NCI-H226 (cell line): ENCODE results near the gene GAB2.
"Not testable (repeated sequence)": the region's sequence is repeated elsewhere in the genome, so short reads cannot be mapped to it uniquely, and the experiment has no call there.

Experiments used
- DNase-seq: peaks from one replicate; pipeline ENCODE4 v3.0.0-alpha.2; 2015

Gene GAB2, protein sequence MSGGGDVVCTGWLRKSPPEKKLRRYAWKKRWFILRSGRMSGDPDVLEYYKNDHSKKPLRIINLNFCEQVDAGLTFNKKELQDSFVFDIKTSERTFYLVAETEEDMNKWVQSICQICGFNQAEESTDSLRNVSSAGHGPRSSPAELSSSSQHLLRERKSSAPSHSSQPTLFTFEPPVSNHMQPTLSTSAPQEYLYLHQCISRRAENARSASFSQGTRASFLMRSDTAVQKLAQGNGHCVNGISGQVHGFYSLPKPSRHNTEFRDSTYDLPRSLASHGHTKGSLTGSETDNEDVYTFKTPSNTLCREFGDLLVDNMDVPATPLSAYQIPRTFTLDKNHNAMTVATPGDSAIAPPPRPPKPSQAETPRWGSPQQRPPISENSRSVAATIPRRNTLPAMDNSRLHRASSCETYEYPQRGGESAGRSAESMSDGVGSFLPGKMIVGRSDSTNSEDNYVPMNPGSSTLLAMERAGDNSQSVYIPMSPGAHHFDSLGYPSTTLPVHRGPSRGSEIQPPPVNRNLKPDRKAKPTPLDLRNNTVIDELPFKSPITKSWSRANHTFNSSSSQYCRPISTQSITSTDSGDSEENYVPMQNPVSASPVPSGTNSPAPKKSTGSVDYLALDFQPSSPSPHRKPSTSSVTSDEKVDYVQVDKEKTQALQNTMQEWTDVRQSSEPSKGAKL

DNA sequence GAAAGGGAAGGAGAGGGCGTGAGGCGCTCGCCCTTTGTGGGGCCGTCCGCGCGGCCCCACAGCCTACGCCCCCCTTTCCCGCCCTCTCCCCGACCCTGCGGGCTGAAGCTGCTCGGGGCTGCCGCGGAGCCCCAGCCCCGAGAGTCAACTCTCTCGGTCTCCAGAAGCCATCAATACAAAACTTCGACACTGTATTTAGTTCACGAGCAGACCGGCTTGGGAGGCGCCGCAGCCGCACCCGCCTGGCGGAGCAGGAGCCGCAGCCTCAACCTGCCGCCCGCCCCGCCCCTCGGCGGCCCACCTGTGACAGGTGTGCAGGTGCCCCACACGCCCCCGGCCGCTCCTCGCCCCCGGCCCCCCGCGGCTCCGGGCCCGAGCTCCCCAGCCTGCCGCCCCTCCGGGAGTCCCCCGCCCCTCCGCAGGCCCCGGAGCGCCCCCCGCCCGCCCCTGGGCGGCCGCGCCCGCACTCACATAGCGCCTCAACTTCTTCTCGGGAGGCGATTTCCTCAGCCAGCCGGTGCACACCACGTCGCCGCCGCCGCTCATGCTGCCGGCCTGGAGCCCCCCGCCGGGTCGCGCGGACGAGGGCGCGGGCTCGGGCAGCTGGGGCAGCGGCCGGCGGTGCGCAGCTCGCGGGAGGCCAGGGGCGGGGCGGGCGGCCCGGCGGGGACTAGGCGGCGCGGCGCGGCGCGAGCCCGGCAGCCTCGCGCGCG lies at the start of gene GAB2:
Gene GAB2 (minus strand): TSS at position 646 of the 713 bp plus-strand sequence. CDS start 100 bp downstream, at position 546.
- DNase-seq, result no peak

DNA sequence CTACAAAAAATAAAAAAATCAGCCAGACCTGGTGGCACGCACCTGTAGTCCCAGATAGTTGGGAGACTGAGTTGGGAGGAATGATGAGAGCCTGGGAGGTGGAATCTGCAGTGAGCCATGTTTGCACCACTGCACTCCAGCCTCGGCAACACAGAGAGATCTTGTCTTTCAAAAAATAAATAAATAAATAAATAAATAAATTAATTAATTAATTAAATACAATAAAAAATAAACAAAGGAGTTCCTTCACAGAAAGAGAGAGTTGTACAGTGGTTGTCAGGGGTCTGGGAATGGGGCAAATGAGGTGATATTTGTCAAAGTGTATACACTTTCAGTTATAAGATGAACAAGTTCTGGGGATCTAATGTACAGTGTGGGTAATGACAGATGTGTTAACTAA lies 49.8 kb upstream of the GAB2 start:
- no peak for DNase-seq

DNA sequence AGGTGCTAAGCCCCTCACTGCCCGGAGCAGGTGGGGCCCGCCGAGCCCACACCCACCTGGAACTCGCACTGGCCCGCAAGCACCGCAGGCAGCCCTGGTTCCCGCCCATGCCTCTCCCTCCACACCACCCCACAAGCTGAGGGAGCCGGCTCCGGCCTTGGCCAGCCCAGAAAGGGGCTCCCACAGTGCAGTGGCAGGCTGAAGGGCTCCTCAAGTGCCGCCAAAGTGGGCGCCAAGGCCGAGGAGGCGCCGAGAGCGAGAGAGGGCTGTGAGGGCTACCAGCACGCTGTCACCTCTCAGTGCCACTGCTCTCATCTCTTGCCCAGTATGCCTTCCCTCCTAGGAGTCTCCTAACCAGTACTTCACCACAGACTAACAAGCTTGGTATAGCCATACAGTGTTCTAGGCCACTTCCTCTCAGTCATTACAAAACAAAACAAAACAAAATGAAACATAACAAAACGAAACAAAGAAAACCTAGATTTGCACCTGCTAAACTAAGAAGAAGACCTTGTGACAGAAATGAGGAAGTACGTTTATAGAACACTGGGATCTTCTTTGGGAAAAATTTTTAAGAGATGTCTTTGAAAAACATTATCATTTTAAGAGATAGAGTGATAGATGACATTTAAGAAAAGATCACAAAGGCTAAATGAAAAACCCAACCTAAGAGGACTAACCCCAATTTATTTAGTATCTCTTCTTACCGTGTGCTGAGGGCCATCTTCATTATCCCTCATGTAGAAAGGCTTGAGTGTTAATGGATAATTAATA lies 47.7 kb upstream of the GAB2 start:
- DNase-seq, result no peak

DNA sequence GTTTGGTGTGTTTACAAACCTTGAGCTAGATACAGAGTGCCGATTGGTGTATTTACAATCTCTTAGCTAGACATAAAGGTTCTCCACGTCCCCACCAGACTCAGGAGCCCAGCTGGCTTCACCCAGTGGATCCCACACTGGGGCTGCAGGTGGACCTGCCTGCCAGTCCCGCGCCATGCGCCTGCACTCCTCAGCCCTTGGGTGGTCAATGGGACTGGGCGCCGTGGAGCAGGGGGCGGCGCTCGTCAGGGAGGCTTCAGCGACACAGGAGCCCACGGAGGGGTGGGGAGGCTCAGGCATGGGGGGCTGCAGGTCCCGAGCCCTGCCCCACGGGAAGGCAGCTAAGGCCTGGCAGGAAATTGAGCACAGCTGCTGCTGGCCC lies 47.2 kb upstream of the GAB2 start:
- not testable (repeated sequence) for DNase-seq

DNA sequence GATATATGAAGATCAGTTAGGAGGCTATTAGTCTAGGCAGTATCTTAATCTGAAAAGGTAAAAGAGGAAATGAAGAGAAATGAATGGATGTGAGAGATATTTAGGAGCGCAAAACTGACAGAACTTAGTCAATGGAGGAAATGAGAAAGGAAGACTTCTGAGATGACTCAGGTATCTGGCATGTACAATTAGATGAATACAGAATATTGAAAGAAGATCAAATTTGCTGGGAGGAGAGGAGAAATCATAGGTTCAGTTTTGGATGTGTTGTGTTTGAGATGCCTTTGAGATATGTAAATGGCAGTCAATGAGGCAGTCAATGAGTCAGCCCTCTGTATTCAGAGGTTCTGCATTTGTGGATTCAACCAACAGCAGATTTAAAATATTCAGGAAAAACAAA lies 42.9 kb upstream of the GAB2 start:
- peak; percentile 10 for DNase-seq

DNA sequence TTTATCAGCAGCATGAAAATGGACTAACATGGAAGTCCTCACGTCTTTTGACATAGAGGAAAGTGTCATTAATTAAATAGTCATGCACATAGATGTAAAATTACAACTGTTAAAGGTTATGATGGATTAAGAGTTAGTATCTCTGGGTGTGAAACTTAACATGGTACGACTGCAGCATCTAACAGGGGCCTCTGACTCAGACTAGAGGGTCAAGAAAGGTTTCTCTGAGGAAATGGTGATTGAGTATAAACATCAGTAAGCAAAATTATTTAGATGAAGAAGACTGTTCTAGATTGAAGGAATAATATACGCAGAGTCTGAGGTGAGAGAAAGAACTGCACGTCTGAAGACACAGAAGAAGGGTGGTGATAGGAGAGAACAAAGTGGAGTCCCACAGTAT lies 42.1 kb upstream of the GAB2 start:
- DNase-seq, result no peak

DNA sequence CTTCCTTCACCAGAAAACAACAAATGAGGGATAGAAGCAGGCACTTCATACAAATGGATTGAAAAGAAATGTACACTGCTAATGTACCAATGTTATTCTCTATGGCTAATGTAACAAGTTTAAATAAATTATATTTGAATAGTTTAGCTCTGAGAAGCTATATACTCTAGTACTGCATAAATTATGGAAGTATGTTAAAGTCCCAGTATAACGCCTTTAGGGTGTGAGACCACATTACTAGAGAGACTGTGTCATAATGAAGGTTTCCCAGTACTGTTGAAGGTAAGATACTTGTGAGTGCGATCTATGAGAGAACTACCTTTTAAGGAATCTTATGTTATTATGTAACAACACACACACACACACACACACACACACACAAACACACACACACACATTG lies 39.8 kb upstream of the GAB2 start:
- no peak for DNase-seq

DNA sequence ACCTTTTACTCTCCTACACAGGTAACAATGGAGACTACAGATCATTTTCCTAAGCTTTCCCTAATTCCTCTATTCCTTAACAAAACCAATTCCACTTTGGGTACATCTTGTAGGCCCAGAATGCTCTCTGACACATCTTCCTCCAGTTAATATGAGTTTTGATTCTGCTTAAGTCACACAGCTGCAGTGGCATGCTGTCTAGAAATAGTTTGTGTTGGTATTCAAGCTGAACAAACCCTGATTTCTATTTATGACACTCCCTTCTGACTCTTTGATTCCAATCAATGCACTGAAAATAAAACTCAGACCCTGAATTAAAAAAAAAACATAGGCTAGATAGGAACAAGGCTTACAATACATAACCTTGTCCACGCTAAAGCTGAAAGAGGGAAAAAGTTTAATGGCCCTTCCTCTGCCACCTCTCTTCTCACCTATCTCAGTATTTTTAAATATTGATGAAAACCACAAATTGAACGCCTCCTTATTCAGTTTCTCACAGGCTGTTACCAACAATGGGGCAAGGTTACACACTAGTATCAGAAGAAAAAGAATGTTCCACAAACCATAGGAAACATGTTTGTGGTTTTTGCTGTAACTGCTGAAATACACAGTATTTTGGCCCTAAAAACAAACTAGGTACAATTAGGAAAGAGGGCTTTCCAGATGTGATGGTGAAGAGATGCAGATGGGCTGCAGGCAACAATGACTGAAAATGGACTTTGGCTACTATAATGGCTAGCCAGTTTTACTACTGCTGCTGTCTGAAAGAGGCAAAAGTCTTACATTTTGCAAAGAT lies 35.7 kb upstream of the GAB2 start:
- no peak for DNase-seq

DNA sequence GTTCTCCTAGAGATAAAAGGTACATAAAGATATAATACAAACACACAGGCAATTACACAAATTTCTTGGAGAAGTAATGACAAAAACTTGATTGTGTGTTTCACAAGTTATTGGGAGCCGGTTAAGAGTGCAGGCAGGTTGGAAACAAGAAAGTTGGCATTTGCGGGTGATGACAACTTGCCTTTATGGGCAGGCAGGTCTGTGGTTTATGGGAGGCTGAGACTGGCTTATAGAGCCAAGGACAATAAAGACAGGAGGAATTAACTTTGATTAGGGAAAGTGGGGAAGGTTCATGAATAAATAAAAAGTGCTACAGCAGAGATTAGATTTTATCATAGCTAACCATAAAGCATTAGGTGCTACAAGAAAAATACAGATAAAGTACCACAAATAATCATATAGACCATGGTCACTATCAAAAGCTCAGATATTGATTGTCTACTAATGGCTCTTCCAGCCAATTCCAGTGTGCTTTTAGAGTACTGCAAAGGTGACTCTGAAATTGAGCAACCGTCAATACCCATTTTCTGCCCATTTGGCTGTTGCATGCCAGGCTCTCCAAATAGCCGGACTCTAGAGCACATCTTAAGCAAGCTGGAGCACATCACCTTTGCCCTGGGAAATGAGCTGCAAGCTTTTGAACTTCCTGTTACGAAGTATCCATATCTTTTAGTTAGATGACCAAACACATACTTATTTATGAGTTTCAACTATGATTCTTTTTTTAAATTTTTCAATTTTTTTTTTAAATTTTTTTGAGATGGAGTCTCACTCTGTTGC lies 33.9 kb upstream of the GAB2 start:
- DNase-seq, result no peak

DNA sequence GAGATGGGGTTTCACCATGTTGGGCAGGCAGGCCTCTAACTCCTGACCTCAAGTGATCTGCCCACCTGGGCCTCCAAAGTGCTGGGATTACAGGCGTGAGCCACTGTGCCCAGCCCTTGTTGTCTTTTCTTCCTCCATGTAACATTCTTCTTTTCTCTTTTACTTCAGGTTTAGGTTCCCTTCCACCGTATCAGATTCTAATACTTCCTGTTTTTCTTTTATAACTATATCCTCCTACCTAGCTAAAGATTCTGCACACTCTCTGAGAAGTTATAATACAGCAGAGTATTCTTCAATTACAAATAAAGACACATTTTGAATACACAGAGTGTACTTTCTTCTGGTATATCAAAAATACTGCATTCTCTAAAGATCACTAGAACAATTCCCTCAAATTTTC lies 33.2 kb upstream of the GAB2 start:
- DNase-seq, result no peak

DNA sequence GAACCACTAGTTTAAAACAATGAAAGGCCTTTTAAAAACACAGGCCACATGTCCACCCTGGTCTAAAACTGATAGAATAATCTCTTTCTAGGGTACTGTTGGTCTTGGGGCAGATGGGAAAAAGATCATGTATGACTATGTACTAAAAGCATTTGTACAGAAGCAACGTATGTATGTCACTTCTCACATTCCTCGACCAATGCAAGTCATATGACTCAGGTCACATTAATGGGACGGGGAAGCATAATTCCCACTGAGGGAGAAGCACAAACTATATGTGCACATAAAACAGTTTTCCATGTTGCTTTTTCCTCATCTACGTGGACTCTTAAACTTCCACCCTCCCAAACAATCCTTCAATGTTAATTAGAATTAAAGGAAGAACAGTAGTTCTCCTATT lies 32.2 kb upstream of the GAB2 start:
- no peak for DNase-seq

DNA sequence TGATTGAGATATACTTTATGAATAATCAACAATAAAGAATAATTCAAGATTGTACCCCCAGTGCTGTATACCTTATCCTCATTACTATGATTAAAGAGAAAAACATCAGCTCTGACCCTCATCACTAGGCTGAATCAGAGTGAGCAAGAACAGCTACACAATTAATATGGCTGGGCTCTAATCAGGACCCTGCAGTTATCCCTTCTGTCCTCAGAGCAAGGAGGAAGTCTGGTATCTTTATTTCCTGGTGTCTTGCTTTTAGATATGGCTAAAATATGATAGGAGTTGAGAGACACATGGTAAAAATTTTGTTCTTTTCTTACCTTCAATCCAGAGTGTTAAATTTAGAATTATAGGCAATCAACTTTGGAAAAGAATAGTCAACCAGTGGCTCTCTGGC lies 28.6 kb upstream of the GAB2 start:
- DNase-seq, result no peak

DNA sequence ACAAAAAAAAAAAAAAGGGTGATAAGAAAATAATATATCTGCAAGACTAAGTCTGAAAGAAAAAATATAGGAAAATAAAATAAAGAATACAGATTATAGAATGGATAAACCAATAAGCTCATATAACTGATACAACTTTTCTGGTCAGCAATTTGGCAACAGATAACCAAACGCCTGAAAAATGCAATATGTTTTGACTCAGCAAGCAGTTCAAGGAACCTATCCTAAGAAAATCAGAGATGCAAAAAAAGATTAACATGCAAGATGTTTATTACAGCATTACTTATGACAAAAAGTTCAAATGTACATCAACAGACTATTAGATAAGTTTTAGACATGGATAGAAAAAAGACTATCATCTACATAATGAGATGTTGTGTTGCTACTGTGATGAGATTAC lies 27.1 kb upstream of the GAB2 start:
- DNase-seq, result no peak

DNA sequence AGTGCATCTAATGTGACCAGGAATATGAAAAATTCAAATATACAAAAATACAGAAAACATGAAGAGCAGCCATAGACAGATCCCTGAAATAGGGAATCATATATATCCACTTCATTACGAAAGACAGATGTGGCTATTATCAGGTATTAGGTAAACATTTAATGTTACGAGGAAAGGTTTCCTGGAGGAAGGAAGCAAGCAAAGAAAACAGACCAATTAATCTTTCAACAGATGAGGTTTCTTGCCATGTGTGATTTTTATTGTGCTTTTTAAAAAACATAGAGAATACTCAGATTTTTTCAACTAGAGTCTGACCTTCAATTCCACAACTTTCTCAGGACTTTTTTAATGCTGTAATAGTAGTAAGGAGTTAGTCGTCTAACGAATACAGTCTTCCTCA lies 24.3 kb upstream of the GAB2 start:
- DNase-seq, result no peak

DNA sequence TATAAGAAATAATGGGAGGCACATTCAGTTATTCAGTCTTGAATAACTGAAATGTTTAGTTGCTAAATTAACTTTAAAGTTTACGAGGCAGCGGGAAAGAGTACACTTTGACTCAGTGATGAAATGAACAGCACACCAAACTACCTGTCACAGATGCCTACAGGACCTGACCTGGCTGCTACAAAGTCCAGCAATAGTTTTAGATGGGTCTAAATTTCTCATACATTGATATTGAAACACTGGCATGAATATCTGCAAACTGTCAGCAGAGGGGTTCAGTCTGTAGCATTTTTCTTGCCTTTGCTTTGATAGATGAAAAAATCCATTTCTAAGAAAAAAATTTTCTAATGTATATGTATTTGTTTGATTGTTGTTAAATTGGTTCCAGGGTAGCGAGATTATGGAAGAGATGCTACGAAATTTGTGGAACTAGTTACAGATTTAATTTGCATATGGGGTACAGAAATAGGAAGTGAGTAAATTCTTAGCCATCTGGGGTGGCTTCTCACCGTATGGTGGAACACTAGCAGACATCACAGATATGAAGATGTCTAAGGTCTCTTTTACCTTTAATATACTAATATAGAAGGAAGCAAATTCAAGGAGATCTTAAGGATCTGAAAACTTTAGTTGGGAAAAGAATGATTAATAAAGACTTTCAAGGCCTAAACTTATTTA lies 20.8 kb upstream of the GAB2 start:
- DNase-seq, result no peak

DNA sequence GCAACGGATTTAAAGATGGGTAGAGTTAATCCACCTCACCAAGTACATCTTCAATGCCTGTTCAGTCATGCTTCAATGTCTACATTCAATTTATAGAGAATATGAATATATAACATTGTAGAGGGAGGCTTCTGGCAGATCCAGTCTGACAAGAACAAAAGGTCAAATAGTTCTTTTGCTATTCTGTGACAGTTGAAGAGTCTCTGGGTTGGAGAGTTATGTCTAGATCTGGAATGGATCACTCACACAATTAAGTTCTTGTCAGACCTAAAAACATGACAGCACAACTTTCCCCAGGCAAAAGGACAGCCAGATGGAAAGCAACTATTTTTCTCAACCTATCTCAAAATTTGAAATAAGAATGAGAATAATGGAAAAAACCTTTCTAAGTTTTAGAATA lies 15.3 kb upstream of the GAB2 start:
- DNase-seq, result no peak

DNA sequence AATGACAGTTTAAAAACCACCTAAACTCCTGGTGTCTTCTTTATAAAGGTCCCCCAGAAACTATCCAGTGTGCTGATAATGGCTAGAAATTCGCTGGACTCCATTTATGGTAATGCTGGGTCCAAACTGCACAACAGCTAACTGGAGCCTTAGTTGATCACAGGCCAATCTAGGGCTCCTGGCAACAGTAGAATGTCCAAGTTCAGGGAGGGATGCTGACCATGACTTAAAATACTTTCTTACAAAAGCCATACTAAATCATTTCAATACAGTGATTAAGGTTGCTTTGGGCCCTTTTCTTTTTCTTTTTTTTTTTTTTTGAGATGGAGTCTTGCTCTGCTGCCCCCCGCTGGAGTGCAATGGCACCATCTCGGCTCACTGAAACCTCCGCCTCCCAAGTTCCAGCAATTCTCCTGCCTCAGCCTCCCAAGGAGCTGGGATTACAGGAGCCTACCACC lies 14.5 kb upstream of the GAB2 start:
- DNase-seq, result no peak

DNA sequence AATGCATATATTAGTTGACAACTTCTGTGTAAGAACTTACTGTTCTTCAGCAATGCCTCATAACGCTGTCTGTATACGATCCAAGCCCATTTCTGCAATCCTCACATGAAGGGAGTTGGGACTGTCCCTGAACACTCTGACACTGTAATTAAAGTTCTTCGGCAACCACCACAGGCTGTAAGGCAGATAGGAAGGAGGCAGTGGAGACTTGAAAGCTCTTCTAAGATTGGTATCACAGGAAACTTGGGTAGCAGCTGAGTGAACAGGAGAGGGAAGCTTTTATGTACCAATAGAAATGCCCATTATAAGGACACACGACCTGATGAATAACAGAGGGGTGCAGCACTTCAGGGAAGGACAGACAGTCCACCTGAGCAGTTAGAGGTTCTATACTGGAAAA lies 12.0 kb upstream of the GAB2 start:
- no peak for DNase-seq

DNA sequence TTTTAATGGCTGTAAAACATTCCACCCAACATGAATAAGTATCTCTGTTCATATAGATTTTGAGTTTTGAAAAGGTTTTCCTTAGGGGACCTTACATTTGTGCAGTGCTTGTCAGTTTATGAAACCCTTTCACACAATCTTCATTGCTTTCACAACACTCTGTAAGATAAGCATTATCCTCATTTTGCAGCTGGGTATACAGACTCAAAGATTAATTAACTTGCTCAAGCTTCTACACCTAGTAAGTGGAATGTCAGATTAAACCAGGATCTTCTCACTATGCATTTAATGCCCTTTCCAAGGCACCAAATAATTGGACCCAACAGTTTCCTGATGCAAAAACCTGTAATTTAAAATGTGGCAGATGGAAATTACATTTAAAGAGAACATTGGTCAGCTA lies 11.6 kb upstream of the GAB2 start:
- DNase-seq, result no peak

DNA sequence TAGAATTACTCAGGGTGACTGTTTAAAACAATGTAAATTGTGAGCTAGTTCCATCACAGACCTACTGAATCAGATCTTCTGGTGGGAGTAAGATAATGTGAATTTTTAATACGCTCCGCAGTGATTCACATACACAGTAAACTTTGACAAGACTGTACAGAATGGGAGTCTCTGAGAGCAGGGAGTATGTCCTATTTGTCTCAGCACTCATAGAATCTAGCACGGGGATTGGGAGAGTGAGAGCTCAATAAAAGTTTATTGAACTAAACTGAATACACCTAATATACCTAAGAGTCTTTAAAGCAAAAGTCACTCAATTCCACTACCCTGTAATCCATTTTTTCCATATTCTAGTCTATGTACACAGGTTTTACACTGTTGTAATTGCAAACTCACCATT lies 11.2 kb upstream of the GAB2 start:
- DNase-seq, result no peak

DNA sequence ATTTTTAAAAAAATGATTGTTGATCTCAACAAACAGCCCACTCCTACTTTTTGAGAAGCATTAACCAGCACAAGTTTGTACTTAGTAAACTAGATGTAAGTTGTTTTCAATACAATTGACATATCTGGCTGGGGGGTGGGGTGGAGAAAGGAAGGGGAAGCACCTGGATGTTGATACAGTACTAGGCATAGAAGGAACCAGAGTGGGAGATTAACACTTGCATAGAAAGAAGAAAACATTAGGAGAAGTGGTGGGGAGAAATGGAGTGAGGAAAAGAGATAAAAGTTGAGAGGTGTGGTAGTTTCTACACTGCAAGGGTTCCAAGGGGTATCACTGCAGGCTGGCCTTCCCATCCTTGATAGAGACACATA lies 10.6 kb upstream of the GAB2 start:
- DNase-seq, result no peak
